Fibroblast of gingiva (primary cell): ENCODE results near the gene RPL10A.
"Not testable (repeated sequence)": the region's sequence is repeated elsewhere in the genome, so short reads cannot be mapped to it uniquely, and the experiment has no call there.

Source experiments
- DNase-seq: peaks from one replicate; pipeline ENCODE4 v3.0.0-alpha.2; 2011; ENCODE audit warnings: low read depth

Gene RPL10A

DNA sequence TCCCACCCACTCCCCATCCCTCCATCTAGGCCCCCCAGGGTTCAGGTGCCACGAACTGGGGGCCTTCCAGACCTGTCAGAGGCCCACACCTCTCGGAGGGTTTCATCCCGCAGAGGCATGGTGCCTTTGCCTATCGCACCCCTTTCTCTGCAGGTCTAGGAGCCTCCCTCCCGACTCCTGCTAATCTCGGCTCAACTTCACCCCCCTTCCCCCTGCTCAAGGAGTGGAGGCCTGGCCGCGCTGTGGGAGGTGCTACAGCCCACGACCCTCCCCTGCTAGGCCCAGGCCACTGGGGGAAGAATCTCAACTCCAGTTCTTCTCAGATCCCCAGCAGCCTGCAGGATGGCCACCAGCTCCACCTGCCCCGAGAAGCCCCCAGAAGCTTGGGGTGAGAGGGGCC, 44.5 kb downstream of the RPL10A start, which contains the start of gene TULP1:
TSS of gene TULP1 (minus strand) at position 157 of the 400 bp plus-strand sequence. CDS start at position 119, 38 bp downstream.
- DNase-seq = no peak

DNA sequence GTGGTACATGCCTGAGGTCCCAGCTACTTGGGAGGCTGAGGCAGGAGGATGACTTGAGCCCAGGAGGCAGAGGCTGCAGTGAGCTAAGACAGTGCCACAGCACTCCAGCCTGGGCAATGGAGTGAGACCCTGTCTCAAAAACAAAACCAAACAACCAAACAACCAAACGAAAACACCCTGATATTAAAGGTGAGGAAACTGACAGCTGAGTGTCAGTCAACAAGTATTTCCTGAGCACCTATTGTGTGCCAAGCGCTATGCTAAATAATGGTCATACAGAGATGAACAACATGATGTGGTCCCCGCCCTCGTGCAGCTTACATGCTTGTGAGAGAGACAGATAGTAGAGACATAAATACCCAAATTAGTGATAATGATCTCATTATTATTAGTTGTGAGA, 46.4 kb downstream of the RPL10A start:
- no peak for DNase-seq

DNA sequence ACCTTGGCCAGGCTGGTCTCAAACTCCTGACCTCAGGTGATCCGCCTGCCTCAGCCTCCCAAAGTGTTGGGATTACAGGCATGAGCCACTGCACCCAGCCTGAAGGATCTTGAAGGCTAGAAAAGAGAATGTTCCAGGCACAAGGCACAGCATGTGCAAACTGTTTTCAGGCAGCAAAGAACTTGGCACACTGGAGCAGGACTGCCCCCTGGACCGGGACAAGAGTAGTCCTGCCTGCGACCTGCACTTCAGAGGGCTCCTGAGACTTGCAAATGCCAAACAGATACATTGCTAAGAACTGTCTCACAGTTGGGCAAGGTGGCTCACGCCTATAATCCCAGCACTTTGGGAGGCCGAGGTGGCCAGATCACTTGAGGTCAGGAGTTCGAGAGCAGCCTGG, 47.7 kb downstream of the RPL10A start:
- not testable (repeated sequence) for DNase-seq

GRCh38 chr6:35516712-35517111, 48.5 kb downstream of the RPL10A start:
- DNase-seq = no peak

DNA sequence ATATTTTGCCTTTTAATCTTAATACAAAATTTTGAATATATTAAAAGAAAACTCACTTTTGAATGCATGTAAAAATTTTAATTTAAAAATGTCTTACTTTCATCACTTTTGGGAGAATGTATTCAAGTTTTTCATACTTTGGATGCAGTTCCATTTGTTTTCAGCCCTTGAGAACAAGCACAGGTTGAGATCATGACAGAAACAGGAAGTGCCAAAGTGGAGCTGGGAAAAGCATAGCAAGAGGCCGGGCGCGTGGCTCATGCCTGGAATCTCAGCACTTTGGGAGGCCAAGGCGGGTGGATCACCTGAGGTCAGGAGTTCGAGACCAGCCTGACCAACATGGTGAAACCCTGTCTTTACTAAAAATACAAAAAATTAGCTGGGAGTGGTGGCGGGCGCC, 49.8 kb downstream of the RPL10A start:
- DNase-seq = not testable (repeated sequence)

GRCh38 chr6:35518566-35519312, 50.5 kb downstream of the RPL10A start:
- DNase-seq = no peak

DNA sequence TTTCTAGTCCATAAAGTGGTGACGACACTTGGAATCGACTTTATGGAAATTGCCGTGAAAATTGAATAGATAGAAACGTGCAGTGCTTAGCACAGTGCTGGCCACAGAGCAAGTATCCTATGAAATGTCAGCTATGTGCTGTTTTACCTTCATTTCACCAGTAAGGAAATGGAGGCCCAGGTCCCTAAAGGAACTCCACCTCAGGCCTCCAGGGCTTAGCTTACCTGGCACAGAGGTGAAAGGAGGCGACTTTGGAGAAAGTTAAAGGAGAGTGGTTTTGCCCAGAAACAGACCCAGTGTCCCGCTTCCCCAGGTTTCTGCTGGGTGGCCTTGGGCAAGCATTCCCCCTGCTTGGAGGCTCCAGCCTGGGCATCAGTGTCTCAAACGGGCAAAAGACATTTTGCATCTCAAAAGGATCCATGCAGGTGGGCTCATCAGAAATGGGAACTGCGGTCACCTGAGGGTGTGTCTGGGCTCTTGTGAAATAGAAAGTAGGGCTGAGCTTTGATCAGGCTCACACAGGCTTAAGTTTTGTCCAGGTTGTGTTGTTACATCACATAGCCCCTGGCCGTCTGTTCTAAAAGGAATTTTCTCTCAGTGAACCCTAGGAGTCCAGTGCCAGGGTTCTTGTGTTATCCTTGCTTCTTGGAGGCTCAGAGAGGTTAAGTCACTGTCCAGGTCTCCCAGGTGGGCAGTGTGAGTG, 51.3 kb downstream of the RPL10A start:
- no peak for DNase-seq
